ENCODE data around the gene SLC35G3.

GRCh38 chr17:35152421-35153140 lies 41.6 kb downstream of the SLC35G3 start:
- TF ChIP-seq CTCF (IDR thresholded peaks at IDR 0.05) (no peak), REST (IDR thresholded peaks at IDR 0.05; ENCODE audit: insufficient read depth in 1 of 2, low read depth in 2 of 2, low read length in 1 of 2) (no peak), POLR2AphosphoS5 (IDR thresholded peaks at IDR 0.05; ENCODE audit: low read depth, low read length) (no peak), SIN3A (IDR thresholded peaks at IDR 0.05; ENCODE audit: borderline replicate concordance, insufficient read depth, low read depth, low read length) (no peak), TCF7L2 (IDR thresholded peaks at IDR 0.05; ENCODE audit: low read depth, low read length) (no peak)

All from Panc1 (cell line).